Fibroblast of pulmonary artery (primary cell): Measurements from ENCODE around the gene SNAP23.

Source experiments
- DNase-seq: peaks from one replicate; pipeline ENCODE4 v3.0.0-alpha.2; 2010; ENCODE audit warnings: low read depth
- H3K4me3 ChIP-seq: replicated peaks from 2 replicates; pipeline ENCODE4 v1.5.1; 2011; ENCODE audit warnings: low read depth, mild to moderate bottlenecking, control low read depth, low read length, moderate library complexity
- CTCF ChIP-seq: IDR thresholded peaks from 2 replicates; pipeline ENCODE4 v1.5.1; 2011; ENCODE audit warnings: mild to moderate bottlenecking, control low read depth, low read length, inconsistent platforms; ENCODE audit errors: missing control alignments

Gene SNAP23

GRCh38 chr15:42558739-42559138 lies 63.3 kb downstream of the SNAP23 start:
- no peak for TF ChIP-seq CTCF
- DNase-seq: no peak
- H3K4me3 ChIP-seq: no peak overlapping the region

- no peak for TF ChIP-seq CTCF
- peak within 1 kb of the TSS; percentile 86 for H3K4me3 ChIP-seq
Measured at GRCh38 chr15:42575188-42576039, 80.0 kb downstream of the SNAP23 start, which contains the start of gene STARD9. TSS of gene STARD9 (plus strand) at chr15:42575606. CDS start at chr15:42575716, 110 bp downstream.

GRCh38 chr15:42576040-42576594 lies 80.7 kb downstream of the SNAP23 start:
- no peak for DNase-seq
- peak overlapping the region; percentile 86 for H3K4me3 ChIP-seq
- TF ChIP-seq CTCF: no peak

More at GRCh38 chr15:42575188-42576039, 80.0 kb downstream of the SNAP23 start, which contains the start of gene STARD9:
- DNase-seq: peak; percentile 99

GRCh38 chr15:42576776-42577175 lies 81.3 kb downstream of the SNAP23 start:
- H3K4me3 ChIP-seq: no peak overlapping the region
- TF ChIP-seq CTCF: no peak

GRCh38 chr15:42577514-42578031 lies 82.1 kb downstream of the SNAP23 start:
- DNase-seq: peak; percentile 60
- no peak for TF ChIP-seq CTCF
- peak overlapping the region; percentile 8 for H3K4me3 ChIP-seq

More at GRCh38 chr15:42576776-42577175, 81.3 kb downstream of the SNAP23 start:
- no peak for DNase-seq

GRCh38 chr15:42578984-42579537 lies 83.6 kb downstream of the SNAP23 start:
- no peak overlapping the region for H3K4me3 ChIP-seq
- no peak for DNase-seq
- no peak for TF ChIP-seq CTCF
